Trophoblast cell (in vitro differentiated cells and primary cell): ENCODE measurements around the gene IFI35.
"Not testable (repeated sequence)": the region's sequence is repeated elsewhere in the genome, so short reads cannot be mapped to it uniquely, and the experiment has no call there.

ENCODE experiments used
- DNase-seq, 2 donors: peaks; one replicate each; pipeline ENCODE4 v3.0.0-alpha.2; 2016
- H2AFZ ChIP-seq: 2 replicates; pipeline ENCODE4 v1.6.1; 2013; ENCODE audit warnings: low read length, moderate library complexity, mild to moderate bottlenecking; ENCODE audit not compliant: insufficient read depth, poor library complexity
- H2AK5ac ChIP-seq: 2 replicates; pipeline ENCODE4 v1.6.1; 2013; ENCODE audit warnings: mild to moderate bottlenecking, low read length
- H2BK120ac ChIP-seq: 2 replicates; pipeline ENCODE4 v1.6.1; 2013; ENCODE audit warnings: low read length, mild to moderate bottlenecking, moderate library complexity; ENCODE audit not compliant: insufficient read depth, poor library complexity
- H2BK12ac ChIP-seq: 2 replicates; pipeline ENCODE4 v1.6.1; 2013; ENCODE audit warnings: mild to moderate bottlenecking, low read length, moderate library complexity
- H2BK5ac ChIP-seq: 2 replicates; pipeline ENCODE4 v1.6.1; 2013; ENCODE audit warnings: low read length, low read depth, moderate library complexity, mild to moderate bottlenecking; ENCODE audit not compliant: poor library complexity
- H3K14ac ChIP-seq: 2 replicates; pipeline ENCODE4 v1.6.1; 2013; ENCODE audit warnings: mild to moderate bottlenecking, low read length
- H3K18ac ChIP-seq: 2 replicates; pipeline ENCODE4 v1.6.1; 2013; ENCODE audit warnings: mild to moderate bottlenecking, low read length
- H3K23ac ChIP-seq: 2 replicates; pipeline ENCODE4 v1.6.1; 2013; ENCODE audit warnings: low read length
- H3K27ac ChIP-seq: 2 replicates; pipeline ENCODE4 v1.5.1; 2013; ENCODE audit warnings: low read depth, mild to moderate bottlenecking, inconsistent platforms, low read length, moderate library complexity
- H3K27me3 ChIP-seq: 2 replicates; pipeline ENCODE4 v1.6.1; 2013; ENCODE audit warnings: inconsistent platforms, mild to moderate bottlenecking, low read length, moderate library complexity; ENCODE audit not compliant: insufficient read depth
- H3K36me3 ChIP-seq, 2 experiments: 1 replicate in 1 of 2; 2 replicates in 1 of 2; pipeline ENCODE4 v1.6.1; 2013; ENCODE audit warnings: low read length in 2 of 2, mild to moderate bottlenecking in 2 of 2, moderate library complexity in 1 of 2; ENCODE audit not compliant: insufficient read depth in 2 of 2, control insufficient read depth in 1 of 2
- H3K4ac ChIP-seq: 2 replicates; pipeline ENCODE4 v1.6.1; 2013; ENCODE audit warnings: low read depth, mild to moderate bottlenecking, low read length, moderate library complexity
- H3K4me1 ChIP-seq, 2 experiments: 1 replicate in 1 of 2; 2 replicates in 1 of 2; pipeline ENCODE4 v1.6.1; 2013; ENCODE audit warnings: low read length in 2 of 2, mild to moderate bottlenecking in 2 of 2, moderate library complexity in 1 of 2; ENCODE audit not compliant: insufficient read depth in 2 of 2, control insufficient read depth in 1 of 2
- H3K4me2 ChIP-seq: 2 replicates; pipeline ENCODE4 v1.6.1; 2013; ENCODE audit warnings: inconsistent platforms, mild to moderate bottlenecking, low read length, moderate library complexity
- H3K4me3 ChIP-seq: 2 replicates; pipeline ENCODE4 v1.5.1; 2013; ENCODE audit warnings: mild to moderate bottlenecking, low read depth, low read length, inconsistent platforms
- H3K79me1 ChIP-seq: one replicate; pipeline ENCODE4 v1.6.1; 2013; ENCODE audit warnings: low read length
- H3K79me2 ChIP-seq: 2 replicates; pipeline ENCODE4 v1.6.1; 2013; ENCODE audit warnings: low read length, mild to moderate bottlenecking; ENCODE audit not compliant: control insufficient read depth, insufficient read depth, poor library complexity
- H3K9ac ChIP-seq: 2 replicates; pipeline ENCODE4 v1.6.1; 2013; ENCODE audit warnings: mild to moderate bottlenecking, low read length
- H3K9me3 ChIP-seq: 2 replicates; pipeline ENCODE4 v1.6.1; 2013; ENCODE audit warnings: low read depth, mild to moderate bottlenecking, control low read depth, inconsistent platforms, low read length; ENCODE audit not compliant: insufficient read depth
- H4K12ac ChIP-seq: 2 replicates; pipeline ENCODE4 v1.6.1; 2013; ENCODE audit warnings: low read depth, mild to moderate bottlenecking, low read length, moderate library complexity
- H4K8ac ChIP-seq: 2 replicates; pipeline ENCODE4 v1.6.1; 2013; ENCODE audit warnings: low read depth, mild to moderate bottlenecking, low read length, moderate library complexity
- H4K91ac ChIP-seq: one replicate; pipeline ENCODE4 v1.6.1; 2013; ENCODE audit warnings: low read depth, mild to moderate bottlenecking, low read length, moderate library complexity
- WGBS: extraction: QIAGEN DNeasy Blood & Tissue Kit; methylation state at CpG from one replicate; pipeline ENCODE4 v1.1.7; 2013; ENCODE audit warnings: missing lambda C conversion rate; ENCODE audit not compliant: insufficient read length, insufficient coverage; ENCODE audit errors: extremely low coverage; 5-methylcytosine and 5-hydroxymethylcytosine counted together

The IFI35 gene

GRCh38 chr17:42999003-42999525 lies 7.5 kb upstream of the IFI35 start:
- Histone ChIP-seq H2AFZ (no peak overlapping the region), H3K27ac (peak overlapping the region; percentile 85), H2BK120ac (no peak overlapping the region), H3K4me1 (peaks cover 3 to 5% of the 10 kb centered on the region in 2 experiments), H3K9me3 (no peaks in the 10 kb centered on the region), H3K4ac (peak overlapping the region; percentile 41), H3K18ac (no peak overlapping the region), H3K23ac (no peak overlapping the region), H4K91ac (peak overlapping the region; percentile 80), H2BK12ac (peak overlapping the region; percentile 23), H2BK5ac (peak overlapping the region; percentile 91), H3K79me2 (peaks cover 11% of the 10 kb centered on the region), H4K8ac (peak overlapping the region; percentile 85), H3K14ac (peak overlapping the region; percentile 86), H3K27me3 (no peaks in the 10 kb centered on the region), H3K79me1 (peaks cover 5% of the 10 kb centered on the region), H4K12ac (peak overlapping the region; percentile 86), H3K4me3 (peak overlapping the region; percentile 94), H3K36me3 (peaks cover 27 to 36% of the 10 kb centered on the region in 2 experiments), H2AK5ac (peak overlapping the region; percentile 81), H3K9ac (peak overlapping the region; percentile 93), H3K4me2 (peak overlapping the region; percentile 83)
- DNase-seq: no peak
- WGBS: no CpG with 5 or more reads among the region's 10 CpGs

GRCh38 chr17:43000894-43001293 lies 5.7 kb upstream of the IFI35 start:
- no CpG with 5 or more reads among the region's 13 CpGs for WGBS

GRCh38 chr17:43003542-43004172 lies 2.9 kb upstream of the IFI35 start:
- no peak overlapping the region for H4K8ac ChIP-seq
- H3K9ac ChIP-seq: no peak overlapping the region
- no peak overlapping the region for H3K4me2 ChIP-seq
- peaks cover 2 to 5% of the 10 kb centered on the region in 2 experiments for H3K4me1 ChIP-seq
- H4K91ac ChIP-seq: no peak overlapping the region
- no peak overlapping the region for H2BK120ac ChIP-seq
- peaks cover 8% of the 10 kb centered on the region for H3K79me2 ChIP-seq
- H3K14ac ChIP-seq: no peak overlapping the region
- H3K36me3 ChIP-seq: peaks cover 29 to 37% of the 10 kb centered on the region in 2 experiments
- peaks cover 1% of the 10 kb centered on the region for H3K79me1 ChIP-seq
- no peak overlapping the region for H3K27ac ChIP-seq
- no peak overlapping the region for H2AK5ac ChIP-seq
- H2BK5ac ChIP-seq: no peak overlapping the region
- H3K4ac ChIP-seq: no peak overlapping the region
- no peak overlapping the region for H3K18ac ChIP-seq
- WGBS: no CpG with 5 or more reads among the region's 5 CpGs
- H3K9me3 ChIP-seq: no peaks in the 10 kb centered on the region
- H2AFZ ChIP-seq: no peak overlapping the region
- H4K12ac ChIP-seq: no peak overlapping the region
- peak; percentile 82 to 90 for DNase-seq
- H2BK12ac ChIP-seq: no peak overlapping the region
- no peak overlapping the region for H3K4me3 ChIP-seq
- H3K27me3 ChIP-seq: no peaks in the 10 kb centered on the region
- H3K23ac ChIP-seq: no peak overlapping the region

More at GRCh38 chr17:43000894-43001293, 5.7 kb upstream of the IFI35 start:
- H3K4me1 ChIP-seq, H3K4ac ChIP-seq, H3K9me3 ChIP-seq, H4K91ac ChIP-seq, H4K12ac ChIP-seq, H4K8ac ChIP-seq, H3K14ac ChIP-seq, H3K4me3 ChIP-seq, H2AK5ac ChIP-seq, H3K23ac ChIP-seq, H2BK120ac ChIP-seq, H3K27ac ChIP-seq, H3K9ac ChIP-seq, H2BK12ac ChIP-seq, H3K27me3 ChIP-seq, H3K4me2 ChIP-seq, H3K18ac ChIP-seq, H3K79me1 ChIP-seq, H2BK5ac ChIP-seq, H2AFZ ChIP-seq, DNase-seq: not testable (repeated sequence)
- H3K79me2 ChIP-seq: peaks cover 11% of the 10 kb centered on the region
- peaks cover 29 to 37% of the 10 kb centered on the region in 2 experiments for H3K36me3 ChIP-seq

GRCh38 chr17:43010667-43011308 lies 4.2 kb downstream of the IFI35 start:
- no peak overlapping the region for H3K4me3 ChIP-seq
- no peak overlapping the region for H3K14ac ChIP-seq
- H2BK12ac ChIP-seq: no peak overlapping the region
- H3K36me3 ChIP-seq: peaks cover 17 to 22% of the 10 kb centered on the region in 2 experiments
- H3K23ac ChIP-seq: no peak overlapping the region
- no peak overlapping the region for H2BK5ac ChIP-seq
- peaks cover 2% of the 10 kb centered on the region for H3K9me3 ChIP-seq
- no peak overlapping the region for H2BK120ac ChIP-seq
- H4K12ac ChIP-seq: no peak overlapping the region
- no peak overlapping the region for H4K8ac ChIP-seq
- H3K18ac ChIP-seq: no peak overlapping the region
- no CpG with 5 or more reads among the region's 5 CpGs for WGBS
- peak in 1 of 2 donors; percentile 46 for DNase-seq
- H3K4ac ChIP-seq: no peak overlapping the region
- H3K79me1 ChIP-seq: no peaks in the 10 kb centered on the region
- H4K91ac ChIP-seq: no peak overlapping the region
- peaks cover 0 to 3% of the 10 kb centered on the region in 2 experiments for H3K4me1 ChIP-seq
- no peak overlapping the region for H2AFZ ChIP-seq
- no peak overlapping the region for H3K4me2 ChIP-seq
- no peak overlapping the region for H3K27ac ChIP-seq
- H3K79me2 ChIP-seq: no peaks in the 10 kb centered on the region
- no peak overlapping the region for H3K9ac ChIP-seq
- H3K27me3 ChIP-seq: no peaks in the 10 kb centered on the region
- H2AK5ac ChIP-seq: no peak overlapping the region
